GM21576 (cell line): ENCODE results near the gene TEX38.
"Not testable (repeated sequence)": the region's sequence is repeated elsewhere in the genome, so short reads cannot be mapped to it uniquely, and the experiment has no call there.

Experiments used
- ATAC-seq: cut with Tn5 transposase; IDR thresholded peaks from one replicate; pipeline ENCODE4 v1.9.1; 2021; ENCODE audit warnings: mild to moderate bottlenecking, moderate library complexity; ENCODE audit not compliant: unreplicated experiment

The TEX38 gene

GRCh38 chr1:46687093-46687659, 15.5 kb downstream of the TEX38 start:
- ATAC-seq: no peak

GRCh38 chr1:46687921-46688509, 16.4 kb downstream of the TEX38 start:
- no peak for ATAC-seq

GRCh38 chr1:46689356-46689755, 17.7 kb downstream of the TEX38 start:
- no peak for ATAC-seq

- ATAC-seq: no peak
Measured at GRCh38 chr1:46689897-46690296, 18.2 kb downstream of the TEX38 start.

GRCh38 chr1:46690931-46691421, 19.3 kb downstream of the TEX38 start:
- no peak for ATAC-seq

GRCh38 chr1:46691997-46692790, 20.5 kb downstream of the TEX38 start:
- ATAC-seq: no peak

GRCh38 chr1:46692811-46693770, 21.4 kb downstream of the TEX38 start:
- no peak for ATAC-seq

GRCh38 chr1:46694676-46695075, 23.0 kb downstream of the TEX38 start:
- not testable (repeated sequence) for ATAC-seq

GRCh38 chr1:46697053-46697452, 25.4 kb downstream of the TEX38 start:
- no peak for ATAC-seq

GRCh38 chr1:46699666-46700065, 28.0 kb downstream of the TEX38 start:
- ATAC-seq: no peak

GRCh38 chr1:46703927-46704641, 32.4 kb downstream of the TEX38 start:
- no peak for ATAC-seq

- ATAC-seq: no peak
Measured at GRCh38 chr1:46705408-46705807, 33.8 kb downstream of the TEX38 start.

- no peak for ATAC-seq
Measured at GRCh38 chr1:46708121-46708520, 36.5 kb downstream of the TEX38 start.

GRCh38 chr1:46714976-46715375, 43.3 kb downstream of the TEX38 start:
- ATAC-seq: no peak

- no peak for ATAC-seq
Measured at GRCh38 chr1:46717654-46718053, 46.0 kb downstream of the TEX38 start.

- no peak for ATAC-seq
Measured at GRCh38 chr1:46718340-46718726, 46.7 kb downstream of the TEX38 start.

- peak; percentile 96 for ATAC-seq
Measured at GRCh38 chr1:46718727-46719622, 47.3 kb downstream of the TEX38 start, which contains the start of gene EFCAB14. Gene EFCAB14 (minus strand): TSS chr1:46719114. CDS start chr1:46718087, 1,027 bp downstream.

- ATAC-seq: no peak
Measured at GRCh38 chr1:46719689-46720088, 48.0 kb downstream of the TEX38 start.

- not testable (repeated sequence) for ATAC-seq
Measured at GRCh38 chr1:46720319-46720718, 48.7 kb downstream of the TEX38 start.
